Stimulated activated CD8-positive, alpha-beta memory T cell treated with anti-CD3 and anti-CD28 coated beads, Interleukin-4, amount 100 ng/mL, for 24 hours (primary cell): Measurements from ENCODE around the gene PDE1C.

Experiments used
- DNase-seq: peaks from one replicate; pipeline ENCODE4 v3.0.0-alpha.2; 2020; ENCODE audit warnings: low read depth

The PDE1C gene

DNA sequence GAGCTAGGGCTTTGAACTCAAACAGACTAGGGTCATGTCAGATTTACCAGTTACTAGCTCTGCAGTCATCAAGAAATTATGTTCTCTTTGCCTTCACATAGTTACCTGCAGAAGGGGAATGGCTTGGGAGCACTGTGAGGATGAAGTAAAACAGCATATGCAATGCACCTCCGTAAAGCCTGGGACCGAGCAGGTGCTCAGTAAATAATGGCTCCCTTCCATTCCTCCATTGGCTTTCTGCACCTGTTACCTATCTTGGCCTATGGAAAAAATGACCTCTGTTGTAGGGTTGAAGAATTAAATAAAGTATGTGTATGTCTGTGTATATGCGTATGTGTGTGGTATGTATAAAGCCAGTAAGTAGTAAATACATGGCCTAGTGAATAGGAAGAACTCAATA lies 78.8 kb downstream of the PDE1C start:
- DNase-seq, result no peak

GRCh38 chr7:31986878-31987518 lies 83.2 kb downstream of the PDE1C start:
- DNase-seq, result no peak

GRCh38 chr7:31982962-31983361 lies 87.2 kb downstream of the PDE1C start:
- DNase-seq, result no peak

- DNase-seq, result no peak
Observed at GRCh38 chr7:31981874-31982390, 88.3 kb downstream of the PDE1C start.

DNA sequence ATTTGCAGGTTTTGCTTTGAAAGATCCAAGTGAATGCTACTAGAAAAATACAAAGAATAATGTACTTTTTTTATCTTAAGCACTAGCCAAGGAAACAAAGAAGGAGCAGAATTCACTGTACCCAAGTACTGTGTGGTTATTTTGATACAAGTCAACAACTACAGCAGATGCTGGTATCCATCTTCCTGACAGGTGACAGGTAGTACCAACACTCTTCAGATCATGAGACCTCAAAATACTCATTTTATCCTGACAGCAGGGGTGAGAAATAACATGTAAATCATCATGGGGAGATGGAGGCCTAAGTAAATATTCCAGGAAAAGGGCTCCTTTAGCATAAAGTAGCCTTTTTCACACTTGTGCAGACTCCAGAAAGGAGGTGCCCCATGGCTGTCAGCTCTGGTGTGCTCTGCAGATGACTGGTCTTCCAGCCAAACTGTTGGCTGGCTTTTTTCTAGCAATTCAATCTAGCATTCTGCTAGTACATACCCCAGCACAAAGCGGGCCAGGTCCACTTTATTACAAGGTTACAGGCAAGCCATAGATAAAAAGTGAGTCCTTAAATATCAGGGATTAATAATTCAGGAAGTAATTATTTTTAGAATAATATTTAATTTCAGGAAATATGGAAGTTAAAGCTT lies 90.4 kb downstream of the PDE1C start:
- no peak for DNase-seq

DNA sequence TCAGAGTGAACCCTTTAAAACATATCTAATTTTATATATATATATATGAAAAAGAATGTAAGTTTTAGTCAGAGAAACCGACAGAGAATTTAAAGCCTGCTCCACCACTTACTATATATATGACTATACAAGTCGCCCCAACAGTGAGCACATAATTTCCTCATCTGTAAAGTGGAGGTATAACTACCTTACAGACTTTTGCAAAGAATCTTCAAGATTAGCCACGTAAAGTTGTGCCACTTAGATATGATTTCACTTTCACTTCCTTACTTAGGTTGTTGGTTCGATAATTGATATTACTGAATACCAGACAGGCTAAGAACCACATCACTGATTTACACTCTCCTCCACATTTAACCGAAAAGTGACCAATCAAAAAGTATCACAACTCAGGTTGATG lies 94.7 kb downstream of the PDE1C start:
- DNase-seq, result no peak

DNA sequence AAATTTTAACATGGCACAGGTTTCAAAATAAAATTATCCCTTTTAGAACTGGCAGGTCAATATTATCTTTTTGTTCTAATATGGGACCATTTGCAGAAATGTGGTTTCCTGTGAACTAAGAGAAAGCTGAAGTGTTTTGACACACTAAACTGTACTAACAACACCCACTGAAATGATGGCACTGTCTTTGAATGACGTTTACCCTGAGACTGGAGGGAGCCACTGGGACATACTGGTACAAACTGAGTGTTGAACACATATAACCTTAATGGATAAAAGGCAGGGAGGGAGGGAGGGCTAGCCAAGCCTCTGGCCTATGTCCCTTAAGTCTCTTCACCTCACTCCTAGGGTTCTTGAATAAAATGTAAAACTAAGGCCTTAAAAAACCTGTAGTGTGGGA lies 95.9 kb downstream of the PDE1C start:
- no peak for DNase-seq

- DNase-seq, result no peak
Observed at GRCh38 chr7:31971049-31971667, 99.0 kb downstream of the PDE1C start.

DNA sequence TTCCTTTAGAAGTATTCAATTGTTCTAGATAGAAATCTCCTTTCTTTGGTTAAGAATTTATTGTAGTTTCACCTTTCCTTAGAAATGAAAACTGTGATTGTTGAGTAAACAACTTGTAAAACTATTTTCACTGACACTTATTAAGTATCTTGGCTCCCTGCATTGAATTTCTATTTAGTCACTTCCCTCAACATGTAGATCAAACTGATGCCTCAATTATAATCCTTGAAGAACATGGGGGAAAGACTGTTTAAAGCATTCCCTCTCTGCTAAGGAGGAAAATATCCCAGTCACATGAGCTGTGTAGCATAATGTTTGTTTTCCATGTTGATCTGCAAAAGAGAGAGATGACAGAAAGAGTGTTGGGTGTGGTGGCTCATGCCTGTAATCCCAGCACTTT lies 99.7 kb downstream of the PDE1C start:
- no peak for DNase-seq

DNA sequence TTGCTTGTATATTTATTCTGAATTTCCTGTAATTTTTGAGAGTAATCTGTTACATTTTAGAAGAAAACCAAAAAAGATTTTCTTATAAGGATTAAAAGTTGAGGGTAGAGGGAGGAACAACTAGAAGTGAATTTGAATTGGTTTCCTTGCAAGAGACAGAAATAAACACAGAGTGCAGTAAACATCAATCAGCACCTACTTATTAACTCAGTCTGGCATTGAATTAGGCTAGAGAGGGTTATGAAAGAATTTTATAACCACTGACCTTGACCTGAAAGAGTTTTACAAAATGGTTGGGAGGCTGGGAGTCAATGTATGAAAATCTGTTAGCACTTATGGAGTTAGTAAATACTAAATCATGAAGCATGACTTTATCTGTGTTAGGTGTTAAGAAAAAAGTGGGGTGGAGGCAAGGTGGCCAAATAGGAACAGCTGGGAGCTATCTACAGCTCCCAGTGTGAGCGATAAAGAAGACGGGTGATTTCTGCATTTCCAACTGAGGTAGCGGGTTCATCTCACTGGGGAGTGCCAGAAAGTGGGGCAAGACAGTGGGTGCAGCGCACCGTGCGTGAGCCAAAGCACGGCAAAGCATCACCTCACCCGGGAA lies 106.5 kb downstream of the PDE1C start:
- DNase-seq, result no peak

GRCh38 chr7:31962246-31962645 lies 108.0 kb downstream of the PDE1C start:
- no peak for DNase-seq

DNA sequence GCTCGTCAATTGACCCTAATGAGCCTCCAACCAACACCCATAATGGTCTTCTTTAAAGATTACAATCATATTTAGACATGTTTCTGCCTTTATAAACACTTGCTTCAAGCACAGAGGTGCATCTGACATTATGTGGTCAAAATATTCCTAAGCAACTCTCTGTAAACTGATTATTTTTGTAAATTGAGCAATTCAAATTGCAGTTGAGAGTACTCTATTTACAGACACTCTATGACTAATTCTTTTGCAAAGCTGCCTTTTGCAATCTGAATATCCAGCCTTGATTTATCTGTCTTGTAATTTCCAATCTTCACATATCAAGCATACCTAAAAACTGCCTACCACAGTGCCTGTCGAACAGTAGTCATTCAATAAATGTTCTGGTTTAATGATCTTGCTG lies 112.0 kb downstream of the PDE1C start:
- no peak for DNase-seq

DNA sequence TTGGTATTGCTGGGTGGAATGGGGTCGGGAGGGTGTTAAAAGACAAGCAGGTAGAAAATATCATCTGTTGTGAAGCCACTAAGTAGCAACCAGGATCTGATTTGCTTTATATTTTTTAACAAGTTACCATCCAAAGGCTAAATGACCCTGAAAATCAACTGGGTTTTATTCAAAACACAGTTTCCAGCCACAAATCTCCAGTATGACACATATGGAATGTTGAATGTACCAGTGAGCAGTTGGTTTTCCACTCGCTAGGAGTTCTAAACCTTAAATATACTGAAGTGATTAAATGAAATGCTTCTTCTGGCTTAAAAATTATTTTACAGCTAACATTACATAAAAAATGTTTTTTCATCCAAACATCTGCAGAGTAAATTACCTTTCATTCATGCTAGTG lies 112.5 kb downstream of the PDE1C start:
- DNase-seq, result no peak

DNA sequence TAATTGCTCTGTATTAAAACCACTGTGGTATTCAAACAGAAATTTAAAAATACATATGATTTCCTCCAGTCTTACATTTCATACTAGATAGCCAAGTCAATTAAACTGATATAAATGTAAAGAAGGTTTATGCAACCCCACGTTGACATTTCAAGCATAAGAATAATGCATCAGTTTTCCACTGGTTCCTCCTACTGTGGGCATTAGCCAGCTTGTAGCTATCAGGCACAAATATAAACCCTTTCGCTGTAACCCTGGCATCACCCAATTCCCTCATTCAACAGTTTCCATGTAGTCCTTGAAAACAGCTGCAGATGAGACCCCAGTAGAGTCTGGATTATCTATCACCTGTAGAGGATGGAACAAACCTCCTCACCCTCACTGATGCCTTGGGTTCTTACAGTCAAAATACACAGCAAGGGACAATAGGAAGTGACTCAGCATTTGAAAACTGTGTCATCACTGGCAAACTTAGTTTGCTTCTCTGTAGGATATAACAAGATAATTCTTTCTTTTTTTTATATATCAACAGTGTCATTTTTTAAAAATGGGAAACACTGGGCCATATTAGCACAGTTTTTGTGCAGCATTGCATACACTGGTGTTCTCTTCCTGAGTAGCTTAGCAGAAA lies 113.0 kb downstream of the PDE1C start:
- DNase-seq, result no peak

DNA sequence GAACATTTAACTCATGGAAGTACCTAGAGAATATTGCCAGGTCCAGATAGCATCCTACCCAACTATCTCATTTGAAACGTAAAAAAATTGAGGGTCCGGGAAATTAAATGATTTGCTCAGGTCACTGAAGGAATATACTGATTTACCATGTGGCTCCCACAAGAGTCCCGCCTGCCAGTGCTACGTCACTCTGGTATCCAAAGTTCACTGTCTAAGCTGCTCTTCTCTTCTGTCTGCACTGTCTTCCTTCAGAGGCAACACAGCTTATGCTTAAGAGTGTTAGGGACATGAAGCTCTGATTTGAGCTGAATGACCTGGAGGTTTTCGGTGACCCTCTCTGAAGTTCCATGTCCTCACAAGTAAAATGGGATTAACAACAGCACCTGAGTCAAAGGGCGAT lies 114.6 kb downstream of the PDE1C start:
- no peak for DNase-seq

DNA sequence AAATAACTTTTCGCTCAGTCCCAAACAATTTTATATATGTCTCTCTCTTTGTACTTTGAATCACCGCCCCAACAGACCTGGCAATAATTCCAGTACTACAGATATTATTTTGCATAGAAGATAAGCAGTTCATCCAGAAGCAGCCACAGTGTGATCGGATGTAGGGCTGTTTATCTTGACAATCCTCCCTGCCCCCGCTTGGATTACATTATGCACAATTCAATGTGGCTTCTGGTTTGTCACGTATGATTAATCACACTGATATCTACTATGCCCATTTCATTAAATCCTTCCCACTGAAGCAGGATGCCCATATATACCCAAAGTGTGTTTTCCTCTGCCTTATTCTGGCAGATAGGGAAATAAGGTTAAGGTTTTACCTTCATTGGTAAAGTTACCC lies 115.2 kb downstream of the PDE1C start:
- DNase-seq, result no peak

DNA sequence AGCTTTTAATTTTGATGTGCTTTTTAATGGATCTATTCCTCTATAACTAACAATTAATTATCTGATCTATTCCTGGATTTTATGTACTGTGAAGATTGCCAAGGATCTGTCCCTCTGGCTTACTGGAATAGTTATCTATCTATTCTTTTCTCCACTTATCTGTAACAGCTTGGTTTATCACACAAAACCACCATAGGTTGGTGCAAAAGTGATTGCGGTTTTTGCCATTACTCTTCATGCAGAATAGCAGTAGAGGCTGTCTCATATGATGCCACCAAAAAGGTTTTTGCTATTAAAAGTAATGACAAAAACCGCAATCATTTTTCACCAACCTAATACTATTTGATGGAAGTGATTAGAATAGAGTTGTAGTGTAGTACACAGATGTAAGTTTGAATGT lies 115.7 kb downstream of the PDE1C start:
- DNase-seq, result no peak

GRCh38 chr7:31953432-31953831 lies 116.8 kb downstream of the PDE1C start:
- no peak for DNase-seq

- no peak for DNase-seq
Observed at GRCh38 chr7:31950091-31950755, 120.0 kb downstream of the PDE1C start.

- DNase-seq, result no peak
Observed at GRCh38 chr7:31948029-31948428, 122.2 kb downstream of the PDE1C start.

GRCh38 chr7:31940167-31940566 lies 130.0 kb downstream of the PDE1C start:
- DNase-seq, result no peak

DNA sequence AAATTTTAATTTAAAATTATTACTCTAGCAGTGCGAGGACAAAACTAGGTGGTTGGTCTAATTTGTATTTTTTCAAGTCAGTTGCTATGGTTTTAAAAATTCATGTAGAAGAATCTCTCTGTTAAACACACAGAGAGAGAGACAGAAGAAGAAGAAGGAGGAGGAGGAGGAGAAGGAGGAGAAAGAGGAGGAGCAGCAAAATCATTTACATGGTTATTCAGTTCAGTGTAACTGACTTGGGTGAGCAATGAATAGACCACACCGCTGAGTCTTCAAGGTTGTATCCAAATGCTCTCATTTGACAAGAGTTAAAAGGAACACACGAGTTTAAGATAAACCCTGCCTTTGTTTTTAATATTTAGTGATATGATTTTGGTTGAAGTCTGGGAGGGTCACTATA lies 131.1 kb downstream of the PDE1C start:
- DNase-seq, result no peak
